Breast epithelium (tissue), 4 donors: Measurements from ENCODE around the gene CSF2. TPM values are rescaled to one million over a fixed set of nuclear protein-coding genes. Genes with fewer than 3 reads are reported as not detected.

Experiments
- DNase-seq, 2 donors: peaks; one replicate each; pipeline ENCODE4 v3.0.0-alpha.2; 2019; ENCODE audit warnings: low spot score in 2 of 2
- H3K27ac ChIP-seq, 2 donors: fragments of 200-600 bp; sonication (generic) in 1 of 2; one replicate each; pipeline ENCODE4 v1.5.1; 2016 to 2019; ENCODE audit warnings: mild to moderate bottlenecking in 1 of 2
- H3K27me3 ChIP-seq, 2 donors: fragments of 200-600 bp; sonication (generic) in 1 of 2; one replicate each; pipeline versions ENCODE4 v1.5.1 to v1.6.0; 2017 to 2019; ENCODE audit warnings: control low read depth in 1 of 2, mild to moderate bottlenecking in 1 of 2
- H3K36me3 ChIP-seq: fragments of 200-600 bp; one replicate; pipeline ENCODE4 v1.5.1; 2019
- H3K4me1 ChIP-seq, 2 donors: fragments of 200-600 bp; sonication (generic); one replicate each; pipeline ENCODE4 v1.5.1; 2016 to 2019; ENCODE audit warnings: control low read depth in 1 of 2
- H3K4me3 ChIP-seq, 3 donors: fragments of 200-600 bp; sonication (generic); 1 replicate in 2 of 3; 2 replicates in 1 of 3; pipeline ENCODE4 v1.5.1; 2016 to 2019; ENCODE audit warnings: mild to moderate bottlenecking in 3 of 3, moderate library complexity in 2 of 3
- H3K9me3 ChIP-seq, 2 donors: fragments of 200-600 bp; sonication (generic) in 1 of 2; one replicate each; pipeline ENCODE4 v1.5.1; 2016 to 2019; ENCODE audit warnings: control low read depth in 1 of 2
- POLR2A ChIP-seq: fragments of 450-650 bp; IDR thresholded peaks from one replicate; pipeline ENCODE4 v1.6.1; 2016; ENCODE audit warnings: antibody characterized with exemption, mild to moderate bottlenecking, moderate library complexity
- POLR2AphosphoS5 ChIP-seq, 3 donors: sonication (generic); formaldehyde crosslinking; IDR thresholded peaks; one replicate each; pipeline ENCODE4 v1.6.1; 2017; ENCODE audit warnings: antibody characterized with exemption in 3 of 3
- intact Hi-C: fragments of 100-400 bp; cut with DNase I; formaldehyde crosslinking; loops from one replicate; pipeline ENCODE4 v1.15.1; 2023; ENCODE audit warnings: low total_unique reads
- total RNA-seq, 3 donors: library from RNA; depleted of rRNA; stranded (reverse); fragments of >200 nt; gene quantifications; one replicate each; pipeline ENCODE4 v1.1.0, GENCODE V29; 2016
- TF ChIP-seq, protein P1 (sequence below), 3 donors: fragments of 450-650 bp; IDR thresholded peaks; one replicate each; pipeline ENCODE4 v1.5.1; 2016 to 2017; ENCODE audit warnings: antibody characterized with exemption in 3 of 3, mild to moderate bottlenecking in 3 of 3, moderate library complexity in 3 of 3

CSF2 gene
- total RNA-seq, 3 donors from 2014 or later, result not detected

DNA sequence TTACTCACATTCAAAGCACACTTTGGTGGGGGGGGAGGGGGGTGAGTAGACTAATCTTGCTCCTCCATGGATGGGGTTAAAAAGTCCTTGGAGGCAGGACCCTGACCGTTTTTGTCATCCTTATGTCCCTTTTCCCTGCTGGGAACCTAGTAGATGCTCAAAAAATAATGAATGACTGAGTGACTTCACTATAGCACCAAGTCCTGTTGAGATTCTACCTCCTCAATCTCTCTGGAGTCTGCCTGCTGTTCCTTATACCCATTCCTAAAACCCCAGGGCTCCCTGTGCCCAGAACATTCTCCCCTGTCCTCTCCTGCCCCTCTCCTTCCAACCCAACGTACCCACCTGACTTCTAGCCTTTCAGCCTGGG, 2.3 kb upstream of the CSF2 start:
- Histone ChIP-seq H3K9me3 (no peaks in the 10 kb centered on the region), H3K36me3 (no peaks in the 10 kb centered on the region), H3K27ac (no peak overlapping the region), H3K4me3 (no peak overlapping the region), H3K4me1 (no peaks in the 10 kb centered on the region), H3K27me3 (no peaks in the 10 kb centered on the region)
- intact Hi-C loops, result loop anchor here (5.0 kb wide), 1 partner anchor 711 kb away; no protein-coding TSS in a partner anchor
- no peak for TF ChIP-seq POLR2AphosphoS5 (IDR thresholded peaks at IDR 0.05)
- no peak for DNase-seq

DNA sequence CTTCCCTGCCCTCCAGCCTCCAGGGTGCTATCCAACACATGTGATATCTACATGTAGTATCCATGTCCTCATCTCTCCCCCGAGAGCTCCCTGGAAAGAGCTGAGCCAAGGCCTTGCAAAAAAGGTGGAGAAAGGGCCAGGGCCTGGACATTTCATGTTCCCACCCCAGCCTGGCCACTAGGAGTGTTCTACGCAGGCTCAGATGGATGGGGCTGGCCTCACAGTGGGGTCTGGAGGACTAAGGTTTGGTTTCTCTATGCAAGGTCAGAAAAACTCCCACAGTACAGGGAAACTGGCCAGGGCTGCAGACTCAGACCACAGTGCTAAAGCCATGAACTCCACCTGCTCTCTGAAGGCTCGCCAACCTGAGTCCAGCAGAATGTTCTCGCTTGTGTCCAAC, 1.5 kb upstream of the CSF2 start:
- intact Hi-C loops, result loop anchor here (5.0 kb wide), 1 partner anchor 710 kb away; no protein-coding TSS in a partner anchor
- Histone ChIP-seq H3K27ac (no peak overlapping the region), H3K4me1 (no peaks in the 10 kb centered on the region), H3K4me3 (no peak overlapping the region), H3K9me3 (no peaks in the 10 kb centered on the region), H3K27me3 (no peaks in the 10 kb centered on the region), H3K36me3 (no peaks in the 10 kb centered on the region)
- TF ChIP-seq POLR2A (no peak), POLR2AphosphoS5 (IDR thresholded peaks at IDR 0.05) (no peak)
- TF ChIP-seq, protein P1, sequence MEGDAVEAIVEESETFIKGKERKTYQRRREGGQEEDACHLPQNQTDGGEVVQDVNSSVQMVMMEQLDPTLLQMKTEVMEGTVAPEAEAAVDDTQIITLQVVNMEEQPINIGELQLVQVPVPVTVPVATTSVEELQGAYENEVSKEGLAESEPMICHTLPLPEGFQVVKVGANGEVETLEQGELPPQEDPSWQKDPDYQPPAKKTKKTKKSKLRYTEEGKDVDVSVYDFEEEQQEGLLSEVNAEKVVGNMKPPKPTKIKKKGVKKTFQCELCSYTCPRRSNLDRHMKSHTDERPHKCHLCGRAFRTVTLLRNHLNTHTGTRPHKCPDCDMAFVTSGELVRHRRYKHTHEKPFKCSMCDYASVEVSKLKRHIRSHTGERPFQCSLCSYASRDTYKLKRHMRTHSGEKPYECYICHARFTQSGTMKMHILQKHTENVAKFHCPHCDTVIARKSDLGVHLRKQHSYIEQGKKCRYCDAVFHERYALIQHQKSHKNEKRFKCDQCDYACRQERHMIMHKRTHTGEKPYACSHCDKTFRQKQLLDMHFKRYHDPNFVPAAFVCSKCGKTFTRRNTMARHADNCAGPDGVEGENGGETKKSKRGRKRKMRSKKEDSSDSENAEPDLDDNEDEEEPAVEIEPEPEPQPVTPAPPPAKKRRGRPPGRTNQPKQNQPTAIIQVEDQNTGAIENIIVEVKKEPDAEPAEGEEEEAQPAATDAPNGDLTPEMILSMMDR (IDR thresholded peaks at IDR 0.05), result no peak
- no peak for DNase-seq

DNA sequence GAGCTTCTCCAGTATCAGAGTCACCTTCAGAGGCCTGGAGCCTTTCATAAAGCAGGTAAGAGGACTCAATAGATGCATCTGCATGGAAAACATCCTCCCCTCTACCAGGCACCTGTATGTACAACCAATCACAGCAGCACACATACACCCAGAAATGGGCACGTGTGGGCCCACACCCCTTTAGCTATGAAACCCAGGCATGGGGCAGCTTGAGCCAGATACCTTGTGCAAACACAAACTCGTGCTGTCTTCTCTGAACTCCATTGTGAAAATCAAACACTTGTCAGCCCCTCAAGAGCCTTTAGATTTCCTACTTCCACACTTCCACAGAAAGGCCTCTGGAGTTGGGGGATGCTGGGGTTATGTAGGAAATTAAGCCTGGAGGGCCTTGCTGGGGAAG, 1.1 kb upstream of the CSF2 start:
- DNase-seq, result no peak
- intact Hi-C loops, result loop anchor here (5.0 kb wide), 1 partner anchor 710 kb away; no protein-coding TSS in a partner anchor
- Histone ChIP-seq H3K27ac (no peak overlapping the region), H3K27me3 (no peaks in the 10 kb centered on the region), H3K36me3 (no peaks in the 10 kb centered on the region), H3K4me3 (no peak overlapping the region), H3K9me3 (no peaks in the 10 kb centered on the region), H3K4me1 (no peaks in the 10 kb centered on the region)
- TF ChIP-seq, protein P1 (IDR thresholded peaks at IDR 0.05), result no peak
- TF ChIP-seq POLR2A, result no peak
- no peak for TF ChIP-seq POLR2AphosphoS5 (IDR thresholded peaks at IDR 0.05)

DNA sequence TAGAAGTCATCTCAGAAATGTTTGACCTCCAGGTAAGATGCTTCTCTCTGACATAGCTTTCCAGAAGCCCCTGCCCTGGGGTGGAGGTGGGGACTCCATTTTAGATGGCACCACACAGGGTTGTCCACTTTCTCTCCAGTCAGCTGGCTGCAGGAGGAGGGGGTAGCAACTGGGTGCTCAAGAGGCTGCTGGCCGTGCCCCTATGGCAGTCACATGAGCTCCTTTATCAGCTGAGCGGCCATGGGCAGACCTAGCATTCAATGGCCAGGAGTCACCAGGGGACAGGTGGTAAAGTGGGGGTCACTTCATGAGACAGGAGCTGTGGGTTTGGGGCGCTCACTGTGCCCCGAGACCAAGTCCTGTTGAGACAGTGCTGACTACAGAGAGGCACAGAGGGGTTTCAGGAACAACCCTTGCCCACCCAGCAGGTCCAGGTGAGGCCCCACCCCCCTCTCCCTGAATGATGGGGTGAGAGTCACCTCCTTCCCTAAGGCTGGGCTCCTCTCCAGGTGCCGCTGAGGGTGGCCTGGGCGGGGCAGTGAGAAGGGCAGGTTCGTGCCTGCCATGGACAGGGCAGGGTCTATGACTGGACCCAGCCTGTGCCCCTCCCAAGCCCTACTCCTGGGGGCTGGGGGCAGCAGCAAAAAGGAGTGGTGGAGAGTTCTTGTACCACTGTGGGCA, 642 bp downstream of the CSF2 start:
- no peaks in the 10 kb centered on the region for H3K4me1 ChIP-seq
- intact Hi-C loops, result loop anchor here (5.0 kb wide), 1 partner anchor 708 kb away; no protein-coding TSS in a partner anchor
- H3K9me3 ChIP-seq, result no peaks in the 10 kb centered on the region
- no peak for DNase-seq
- H3K4me3 ChIP-seq, result no peak overlapping the region
- no peaks in the 10 kb centered on the region for H3K27me3 ChIP-seq
- no peak overlapping the region for H3K27ac ChIP-seq
- TF ChIP-seq, protein P1 (IDR thresholded peaks at IDR 0.05), result no peak
- TF ChIP-seq POLR2A, result no peak
- TF ChIP-seq POLR2AphosphoS5 (IDR thresholded peaks at IDR 0.05), result no peak
- no peaks in the 10 kb centered on the region for H3K36me3 ChIP-seq

DNA sequence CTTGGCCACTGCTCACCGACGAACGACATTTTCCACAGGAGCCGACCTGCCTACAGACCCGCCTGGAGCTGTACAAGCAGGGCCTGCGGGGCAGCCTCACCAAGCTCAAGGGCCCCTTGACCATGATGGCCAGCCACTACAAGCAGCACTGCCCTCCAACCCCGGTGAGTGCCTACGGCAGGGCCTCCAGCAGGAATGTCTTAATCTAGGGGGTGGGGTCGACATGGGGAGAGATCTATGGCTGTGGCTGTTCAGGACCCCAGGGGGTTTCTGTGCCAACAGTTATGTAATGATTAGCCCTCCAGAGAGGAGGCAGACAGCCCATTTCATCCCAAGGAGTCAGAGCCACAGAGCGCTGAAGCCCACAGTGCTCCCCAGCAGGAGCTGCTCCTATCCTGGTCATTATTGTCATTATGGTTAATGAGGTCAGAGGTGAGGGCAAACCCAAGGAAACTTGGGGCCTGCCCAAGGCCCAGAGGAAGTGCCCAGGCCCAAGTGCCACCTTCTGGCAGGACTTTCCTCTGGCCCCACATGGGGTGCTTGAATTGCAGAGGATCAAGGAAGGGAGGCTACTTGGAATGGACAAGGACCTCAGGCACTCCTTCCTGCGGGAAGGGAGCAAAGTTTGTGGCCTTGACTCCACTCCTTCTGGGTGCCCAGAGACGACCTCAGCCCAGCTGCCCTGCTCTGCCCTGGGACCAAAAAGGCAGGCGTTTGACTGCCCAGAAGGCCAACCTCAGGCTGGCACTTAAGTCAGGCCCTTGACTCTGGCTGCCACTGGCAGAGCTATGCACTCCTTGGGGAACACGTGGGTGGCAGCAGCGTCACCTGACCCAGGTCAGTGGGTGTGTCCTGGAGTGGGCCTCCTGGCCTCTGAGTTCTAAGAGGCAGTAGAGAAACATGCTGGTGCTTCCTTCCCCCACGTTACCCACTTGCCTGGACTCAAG, 1.5 kb downstream of the CSF2 start:
- no peaks in the 10 kb centered on the region for H3K4me1 ChIP-seq
- H3K4me3 ChIP-seq, result no peak overlapping the region
- H3K27me3 ChIP-seq, result no peaks in the 10 kb centered on the region
- intact Hi-C loops, result loop anchor here (5.0 kb wide), 1 partner anchor 707 kb away; no protein-coding TSS in a partner anchor
- H3K9me3 ChIP-seq, result no peaks in the 10 kb centered on the region
- H3K36me3 ChIP-seq, result no peaks in the 10 kb centered on the region
- TF ChIP-seq, protein P1 (IDR thresholded peaks at IDR 0.05), result no peak
- TF ChIP-seq POLR2AphosphoS5 (IDR thresholded peaks at IDR 0.05) (no peak), POLR2A (no peak)
- H3K27ac ChIP-seq, result no peak overlapping the region
- DNase-seq, result no peak
